ENCODE results near the gene FAM13A. TPM values are rescaled to one million over a fixed set of nuclear protein-coding genes. Genes with fewer than 3 reads are reported as not detected.
"Not testable (repeated sequence)": the region's sequence is repeated elsewhere in the genome, so short reads cannot be mapped to it uniquely, and the experiment has no call there.

FAM13A gene
- total and polyA plus RNA-seq, 10 of the 15 experiments (the other 5 are each of a cell fraction or from before 2014, with no cell fraction given) = 0.05 to 1.8 (median 0.27) TPM; not detected in 1

- 63% methylated on average over 10 of the region's 10 CpGs for WGBS (ENCODE audit: insufficient coverage, insufficient replicate concordance, low lambda C conversion rate, missing lambda C conversion rate)
- H3K9ac ChIP-seq (ENCODE audit: control insufficient read depth, insufficient read depth, low read length); in situ Hi-C loops (cut with MboI); H3K27me3 ChIP-seq (replicated peaks in 1 of 2; ENCODE audit: control insufficient read depth in 2 of 2, insufficient read depth in 2 of 2, low read length in 1 of 2); CTCF ChIA-PET; ATAC-seq; H4K20me1 ChIP-seq (ENCODE audit: control insufficient read depth, insufficient read depth); H3K4me1 ChIP-seq (ENCODE audit: control insufficient read depth, insufficient read depth, low read length); H3K4me3 ChIP-seq; FAIRE-seq; DNase-seq (ENCODE audit: low read depth, low spot score); H2AFZ ChIP-seq (ENCODE audit: control insufficient read depth, low read depth, low read length); H3K9me3 ChIP-seq (replicated peaks; ENCODE audit: control insufficient read depth, insufficient read depth, low read length); intact Hi-C loops (cut with micrococcal nuclease; ENCODE audit: unreplicated experiment); H3K27ac ChIP-seq (ENCODE audit: control insufficient read depth, insufficient read depth); H3K4me2 ChIP-seq (ENCODE audit: control insufficient read depth, insufficient read depth); BruUV-seq (replicated peaks); H3K36me3 ChIP-seq (ENCODE audit: control insufficient read depth in 2 of 2, insufficient read depth in 2 of 2, low read length in 1 of 2); H3K79me2 ChIP-seq (ENCODE audit: control insufficient read depth, insufficient read depth, low read length): not testable (repeated sequence)
- ChIA-PET RAD21 (ENCODE audit: unreplicated experiment) (interaction anchor here (1.0 kb wide), 1 partner anchor 9 kb away, joined by 3 read pairs; no protein-coding TSS in a partner anchor), POLR2A (interaction anchor here (0.6 kb wide), 1 partner anchor 420 kb away, joined by 4 read pairs; no protein-coding TSS in a partner anchor), SMC1A (ENCODE audit: uncharacterized antibody, unreplicated experiment) (interaction anchor here (1.3 kb wide), 2 partner anchors 15 to 196 kb away, joined by 3 to 4 read pairs; no protein-coding TSS in a partner anchor)
- TF ChIP-seq, protein P1, sequence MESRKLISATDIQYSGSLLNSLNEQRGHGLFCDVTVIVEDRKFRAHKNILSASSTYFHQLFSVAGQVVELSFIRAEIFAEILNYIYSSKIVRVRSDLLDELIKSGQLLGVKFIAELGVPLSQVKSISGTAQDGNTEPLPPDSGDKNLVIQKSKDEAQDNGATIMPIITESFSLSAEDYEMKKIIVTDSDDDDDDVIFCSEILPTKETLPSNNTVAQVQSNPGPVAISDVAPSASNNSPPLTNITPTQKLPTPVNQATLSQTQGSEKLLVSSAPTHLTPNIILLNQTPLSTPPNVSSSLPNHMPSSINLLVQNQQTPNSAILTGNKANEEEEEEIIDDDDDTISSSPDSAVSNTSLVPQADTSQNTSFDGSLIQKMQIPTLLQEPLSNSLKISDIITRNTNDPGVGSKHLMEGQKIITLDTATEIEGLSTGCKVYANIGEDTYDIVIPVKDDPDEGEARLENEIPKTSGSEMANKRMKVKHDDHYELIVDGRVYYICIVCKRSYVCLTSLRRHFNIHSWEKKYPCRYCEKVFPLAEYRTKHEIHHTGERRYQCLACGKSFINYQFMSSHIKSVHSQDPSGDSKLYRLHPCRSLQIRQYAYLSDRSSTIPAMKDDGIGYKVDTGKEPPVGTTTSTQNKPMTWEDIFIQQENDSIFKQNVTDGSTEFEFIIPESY (IDR thresholded peaks at IDR 0.05) = peak; percentile 97
These were observed 42.1 kb downstream of the FAM13A start for GRCh38 chr4:89014897-89015296.

DNA sequence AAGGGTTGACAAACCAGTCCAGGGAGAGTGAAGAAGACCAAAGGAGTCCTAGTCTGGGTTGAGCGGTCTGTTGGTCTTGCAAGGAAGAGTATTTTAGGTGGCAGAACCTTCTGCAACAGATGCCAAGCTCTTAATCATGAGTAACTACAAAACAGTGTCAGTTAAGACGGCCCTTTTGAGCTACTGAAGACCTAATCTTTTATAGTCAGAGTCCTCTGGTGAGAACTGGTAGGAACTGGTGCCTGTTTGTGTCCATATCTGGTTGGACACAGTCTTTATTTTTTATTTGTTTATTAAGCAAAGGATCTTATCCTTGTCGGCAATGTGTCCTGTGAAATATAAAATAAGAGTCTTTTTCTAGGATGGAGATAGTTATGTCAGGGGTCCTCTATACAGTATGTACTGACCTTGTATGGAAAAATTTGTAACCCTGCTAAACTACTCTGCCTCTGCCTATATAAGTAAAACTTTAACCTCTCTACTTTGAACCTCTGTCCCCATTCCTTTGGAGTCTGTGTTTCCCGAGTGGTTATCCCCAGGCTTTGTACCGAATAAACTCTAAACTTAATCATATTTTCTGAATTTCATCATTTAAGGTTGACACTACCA lies 47.1 kb downstream of the FAM13A start:
- SMC1A ChIA-PET (ENCODE audit: uncharacterized antibody, unreplicated experiment) = interaction anchor here (0.6 to 3.7 kb wide), 10 partner anchors 8 to 201 kb away, joined by 3 to 26 read pairs (median 6); no protein-coding TSS in a partner anchor
- Histone ChIP-seq H3K27ac (ENCODE audit: control insufficient read depth, insufficient read depth) (no peak overlapping the region), H3K4me1 (ENCODE audit: control insufficient read depth, insufficient read depth, low read length) (no peaks in the 10 kb centered on the region), H3K36me3 (ENCODE audit: control insufficient read depth in 2 of 2, insufficient read depth in 2 of 2, low read length in 1 of 2) (no peaks in the 10 kb centered on the region; a peak in 1 of 4 replicates), H4K20me1 (ENCODE audit: control insufficient read depth, insufficient read depth) (no peaks in the 10 kb centered on the region), H3K79me2 (ENCODE audit: control insufficient read depth, insufficient read depth, low read length) (no peaks in the 10 kb centered on the region), H3K27me3 (replicated peaks in 1 of 2; ENCODE audit: control insufficient read depth in 2 of 2, insufficient read depth in 2 of 2, low read length in 1 of 2) (no peaks in the 10 kb centered on the region), H3K4me2 (ENCODE audit: control insufficient read depth, insufficient read depth) (no peak overlapping the region), H3K4me3 (no peak overlapping the region), H3K9ac (ENCODE audit: control insufficient read depth, insufficient read depth, low read length) (no peak overlapping the region), H2AFZ (ENCODE audit: control insufficient read depth, low read depth, low read length) (no peak overlapping the region), H3K9me3 (replicated peaks; ENCODE audit: control insufficient read depth, insufficient read depth, low read length) (no peaks in the 10 kb centered on the region)
- BruUV-seq (replicated peaks) = no TSS peak
- in situ Hi-C loops (cut with MboI) (no loop called here), intact Hi-C loops (cut with micrococcal nuclease; ENCODE audit: unreplicated experiment) (no loop called here)
- RAD21 ChIA-PET (ENCODE audit: unreplicated experiment) = interaction anchor here (0.7 to 2.8 kb wide), 9 partner anchors 11 to 193 kb away, joined by 3 to 10 read pairs (median 4); no protein-coding TSS in a partner anchor
- POLR2A ChIA-PET = interaction anchor here (0.5 kb wide), 1 partner anchor 59 kb away, joined by 4 read pairs; no protein-coding TSS in a partner anchor
- ATAC-seq = no peak
- CTCF ChIA-PET = interaction anchor here (0.9 to 2.7 kb wide), 5 partner anchors 12 to 190 kb away, joined by 3 to 22 read pairs (median 3); no protein-coding TSS in a partner anchor
- no peak for FAIRE-seq
- 35% methylated on average over 5 of the region's 5 CpGs for WGBS (ENCODE audit: insufficient coverage, insufficient replicate concordance, low lambda C conversion rate, missing lambda C conversion rate)
- no peak for DNase-seq (ENCODE audit: low read depth, low spot score)
- TF ChIP-seq IKZF1 (conservative IDR thresholded peaks at IDR 0.05) = no peak
- no peak for TF ChIP-seq PML (IDR thresholded peaks at IDR 0.05; ENCODE audit: low read length)
- no peak for TF ChIP-seq SUPT20H (IDR thresholded peaks at IDR 0.05; ENCODE audit: borderline replicate concordance, control insufficient read depth, low read depth, low read length)
- no peak for TF ChIP-seq ZNF207 (IDR thresholded peaks at IDR 0.05; ENCODE audit: borderline replicate concordance)
- no peak for TF ChIP-seq CREB1 (IDR thresholded peaks at IDR 0.05; ENCODE audit: low read depth)
- TF ChIP-seq ZBTB40 (IDR thresholded peaks at IDR 0.05; ENCODE audit: borderline replicate concordance) = no peak
- TF ChIP-seq USF1 (IDR thresholded peaks at IDR 0.05; ENCODE audit: borderline replicate concordance, extremely low read length, insufficient read depth, low read depth, low read length) = no peak

Data from GM12878 (cell line).